HepG2 (cell line): ENCODE measurements around the gene EMC8. TPM values are rescaled to one million over a fixed set of nuclear protein-coding genes. Genes with fewer than 3 reads are reported as not detected.
A peak's percentile ranks its signal among the peaks of the same experiment; 100 is the strongest.

Experiments used
- ATAC-seq: fragments of 200-7000 bp; cut with Tn5 transposase; 3 replicates; pipeline ENCODE4 v1.9.1; 2020; ENCODE audit warnings: mild to moderate bottlenecking, moderate library complexity
- BruUV-seq: library from RNA; stranded (reverse); fragments of 400-500 nt; replicated peaks from 2 replicates; lab custom pipeline; 2021; lab: Mats Ljungman, UMichigan
- CTCF ChIA-PET: fragments of 300-600 bp; formaldehyde crosslinking; extraction: SDS; loops from one replicate; lab custom pipeline; 2021; ENCODE audit warnings: low total read pairs, inconsistent platforms, low intra/inter-chr PET ratio; lab: Yijun Ruan, JAX
- POLR2A ChIA-PET: fragments of 350-600 bp; sonication (Branson Sonifier 250); formaldehyde crosslinking; loops from one replicate; lab custom pipeline; 2020; ENCODE audit warnings: antibody characterized with exemption, inconsistent platforms; lab: Yijun Ruan, JAX
- DNase-seq: peaks from one replicate; pipeline ENCODE4 v3.0.0-alpha.2; 2015; ENCODE audit warnings: low spot score
- FAIRE-seq: peaks from 3 replicates; lab custom pipeline; 2011; peaks lifted over from hg19 to GRCh38; lab: Jason Lieb, UNC
- H2AFZ ChIP-seq: one replicate; pipeline ENCODE4 v1.6.1; 2011; ENCODE audit warnings: low read length, inconsistent platforms
- H3K27ac ChIP-seq: fragments of 300-600 bp; 3 replicates; pipeline ENCODE4 v1.8.0; 2011; ENCODE audit warnings: mixed run types, mild to moderate bottlenecking, mixed read lengths, low read length, inconsistent platforms; ENCODE audit not compliant: insufficient read depth; ENCODE audit errors: extremely low read length
- H3K27me3 ChIP-seq, 2 experiments: fragments of 200-600 bp in 1 of 2; 2 replicates in 1 of 2; 3 replicates in 1 of 2; pipeline versions ENCODE4 v1.6.0 to v1.8.0; 2011; ENCODE audit warnings: low read length in 2 of 2, mild to moderate bottlenecking in 2 of 2, moderate library complexity in 2 of 2, inconsistent platforms in 1 of 2; ENCODE audit not compliant: insufficient read depth in 2 of 2, control insufficient read depth in 1 of 2
- H3K36me3 ChIP-seq, 2 experiments: fragments of 200-600 bp in 1 of 2; replicated peaks in 1 of 2; 2 replicates in 1 of 2; 3 replicates in 1 of 2; pipeline versions ENCODE4 v1.5.1 to v1.8.0; 2011; ENCODE audit warnings: low read length in 2 of 2, inconsistent platforms in 1 of 2; ENCODE audit not compliant: insufficient read depth in 2 of 2, control insufficient read depth in 1 of 2
- H3K4me1 ChIP-seq: 2 replicates; pipeline ENCODE4 v1.5.1; 2012; ENCODE audit warnings: low read length, inconsistent platforms; ENCODE audit not compliant: insufficient read depth
- H3K4me2 ChIP-seq: 2 replicates; pipeline ENCODE4 v1.6.0; 2011; ENCODE audit warnings: low read depth, low read length, inconsistent platforms
- H3K4me3 ChIP-seq, 3 experiments: fragments of 200-600 bp in 1 of 3; sonication (generic), shearing (Covaris generic) in 1 of 3; replicated peaks in 1 of 3; 2 replicates each; pipeline ENCODE4 v1.5.1; 2011 to 2016; ENCODE audit warnings: low read length in 3 of 3, inconsistent platforms in 2 of 3, low read depth in 2 of 3, mild to moderate bottlenecking in 2 of 3, control low read depth in 1 of 3, mixed read lengths in 1 of 3; ENCODE audit not compliant: insufficient read depth in 1 of 3
- H3K79me2 ChIP-seq: one replicate; pipeline ENCODE4 v1.6.1; 2011; ENCODE audit warnings: low read length, inconsistent platforms; ENCODE audit not compliant: insufficient read depth
- H3K9ac ChIP-seq: 2 replicates; pipeline ENCODE4 v1.6.0; 2011; ENCODE audit warnings: mild to moderate bottlenecking, low read depth, low read length, inconsistent platforms; ENCODE audit not compliant: insufficient read depth
- H3K9me3 ChIP-seq: 2 replicates; pipeline ENCODE4 v1.5.1; 2012; ENCODE audit warnings: mild to moderate bottlenecking, low read length
- H4K20me1 ChIP-seq: 2 replicates; pipeline ENCODE4 v1.6.0; 2011; ENCODE audit warnings: inconsistent platforms, mild to moderate bottlenecking, low read length, moderate library complexity; ENCODE audit not compliant: insufficient read depth
- EZH2 ChIP-seq: conservative IDR thresholded peaks from 2 replicates; pipeline ENCODE4 v1.6.1; 2012; ENCODE audit warnings: mild to moderate bottlenecking, low read depth, low read length, moderate library complexity
- HNRNPLL ChIP-seq: fragments of 200-400 bp; formaldehyde crosslinking; IDR thresholded peaks from 2 replicates; pipeline ENCODE4 v1.6.1; 2017; ENCODE audit warnings: mild to moderate bottlenecking, low read depth, low read length; ENCODE audit not compliant: poor library complexity, severe bottlenecking
- PCBP1 ChIP-seq: fragments of 200-400 bp; formaldehyde crosslinking; IDR thresholded peaks from 2 replicates; pipeline ENCODE4 v1.6.1; 2017; ENCODE audit warnings: mild to moderate bottlenecking, low read depth, low read length, borderline replicate concordance
- RFX1 ChIP-seq: fragments of 450-650 bp; IDR thresholded peaks from 2 replicates; pipeline ENCODE4 v1.6.1; 2017
- RFX3 ChIP-seq: IDR thresholded peaks from 2 replicates; pipeline ENCODE4 v1.6.1; 2016; ENCODE audit warnings: missing biosample characterization, missing genetic modification reagents
- THYN1 ChIP-seq: sonication (generic); formaldehyde crosslinking; IDR thresholded peaks from 2 replicates; pipeline ENCODE4 v1.8.1; 2023; ENCODE audit warnings: low read depth, mild to moderate bottlenecking, moderate library complexity, missing genetic modification reagents, borderline replicate concordance
- ZNF30 ChIP-seq: sonication (generic); formaldehyde crosslinking; IDR thresholded peaks from 2 replicates; pipeline ENCODE4 v1.5.0; 2020; ENCODE audit warnings: mild to moderate bottlenecking, missing genetic modification reagents
- ZNF777 ChIP-seq: sonication (generic); formaldehyde crosslinking; IDR thresholded peaks from 2 replicates; pipeline ENCODE4 v1.4.0; 2020; ENCODE audit warnings: missing genetic modification reagents
- WGBS: methylation state at CpG from one replicate; pipeline ENCODE4 v1.1.6; 2017; ENCODE audit warnings: low lambda C conversion rate; 5-methylcytosine and 5-hydroxymethylcytosine counted together
- in situ Hi-C: cut with HindIII; loops from 2 replicates; pipeline ENCODE4 v1.10.0; 2017; ENCODE audit warnings: low pct_unique_long_range_greater_than_20kb; ENCODE audit not compliant: extremely low pct_ligation_motif_present
- intact Hi-C: fragments of 100-400 bp; cut with micrococcal nuclease; formaldehyde crosslinking; loops from one replicate; pipeline ENCODE4 v1.10.0; 2022; ENCODE audit not compliant: unreplicated experiment
- polyA plus RNA-seq, 8 experiments: library from polyadenylated mRNA; depleted of rRNA in 3 of 8; stranded (reverse) in 7 of 8; unstranded in 1 of 8; fragments of >200 nt; fragmentation: Illumina TruSeq in 4 of 8; extraction: Trizol in 4 of 8; gene quantifications; 2 replicates each; pipeline versions ENCODE4 v1.2.1 to v1.2.3, GENCODE V29; 2011 to 2016; ENCODE audit warnings: low read depth in 4 of 8, missing spikeins in 1 of 8, mixed read lengths in 1 of 8; ENCODE audit not compliant: insufficient read depth in 1 of 8
- total RNA-seq, 5 experiments: library from RNA; depleted of rRNA; stranded (reverse); fragments of >200 nt; fragmentation: Illumina TruSeq; extraction: Trizol; gene quantifications; 2 replicates each; pipeline ENCODE4 v1.2.3, GENCODE V29; 2016; ENCODE audit warnings: low read depth in 1 of 5
- TF ChIP-seq, protein P1 (sequence below): fragments of 450-650 bp; IDR thresholded peaks from 2 replicates; pipeline ENCODE4 v1.6.1; 2017; ENCODE audit warnings: mild to moderate bottlenecking
- TF ChIP-seq, protein P2 (sequence below): sonication (generic); formaldehyde crosslinking; IDR thresholded peaks from 2 replicates; pipeline ENCODE4 v1.4.0; 2020; ENCODE audit warnings: missing genetic modification reagents, mild to moderate bottlenecking, borderline replicate concordance
- TF ChIP-seq, protein P3 (sequence below): sonication (generic); formaldehyde crosslinking; IDR thresholded peaks from 2 replicates; pipeline ENCODE4 v1.9.0; 2022; ENCODE audit warnings: missing genetic modification reagents, mild to moderate bottlenecking, borderline replicate concordance
- TF ChIP-seq, protein P4 (sequence below): sonication (generic); formaldehyde crosslinking; conservative IDR thresholded peaks from 2 replicates; pipeline ENCODE4 v1.4.0; 2020; ENCODE audit warnings: mild to moderate bottlenecking, missing genetic modification reagents, moderate library complexity

The EMC8 gene
- total and polyA plus RNA-seq, 2 of the 13 experiments (the other 11 are each of a cell fraction or from before 2014, with no cell fraction given): 55.0 to 76.0 TPM

DNA sequence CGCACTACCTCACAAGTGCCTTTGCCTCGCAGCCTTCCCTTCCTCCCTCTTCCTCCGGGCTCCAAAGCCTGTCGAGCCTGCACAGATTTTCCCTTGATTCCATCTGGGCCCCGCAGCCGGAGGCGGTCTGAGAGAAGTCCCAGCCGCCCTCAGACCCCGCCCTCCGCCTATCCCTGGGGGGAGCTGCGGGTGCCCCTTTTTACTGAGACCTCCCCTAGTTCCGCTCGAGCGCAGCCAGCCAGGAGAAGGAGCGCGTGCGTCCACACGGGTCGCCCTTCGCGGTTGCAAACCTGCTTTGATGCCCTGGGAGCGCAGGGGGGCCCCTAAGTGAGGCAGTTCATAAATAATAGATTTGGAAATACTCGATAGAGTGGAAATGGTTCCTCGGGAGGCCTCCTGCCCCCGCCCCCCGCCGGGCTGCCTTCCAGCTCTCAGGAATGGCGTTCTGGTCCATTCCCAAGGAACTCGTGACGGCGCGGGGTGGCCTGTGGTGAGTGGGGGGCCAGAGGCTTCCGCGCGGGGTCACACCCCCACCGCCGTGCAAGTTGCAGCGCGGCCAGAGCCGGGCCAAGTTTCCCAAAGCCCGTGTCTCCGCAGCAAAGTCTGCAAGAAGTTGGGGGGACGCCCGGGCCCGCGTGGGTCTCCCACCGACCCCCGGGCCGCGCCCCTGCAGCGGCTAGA, 49.1 kb downstream of the EMC8 start:
- no peaks in the 10 kb centered on the region for H3K79me2 ChIP-seq
- CTCF ChIA-PET: no interaction called here
- TF ChIP-seq ZNF30 (CRISPR knock-in tag): no peak
- no peak for TF ChIP-seq RFX1
- peak; percentile 82 for TF ChIP-seq EZH2
- peak; percentile 9 for TF ChIP-seq HNRNPLL
- TF ChIP-seq THYN1 (CRISPR knock-in tag): no peak
- TF ChIP-seq, protein P1, sequence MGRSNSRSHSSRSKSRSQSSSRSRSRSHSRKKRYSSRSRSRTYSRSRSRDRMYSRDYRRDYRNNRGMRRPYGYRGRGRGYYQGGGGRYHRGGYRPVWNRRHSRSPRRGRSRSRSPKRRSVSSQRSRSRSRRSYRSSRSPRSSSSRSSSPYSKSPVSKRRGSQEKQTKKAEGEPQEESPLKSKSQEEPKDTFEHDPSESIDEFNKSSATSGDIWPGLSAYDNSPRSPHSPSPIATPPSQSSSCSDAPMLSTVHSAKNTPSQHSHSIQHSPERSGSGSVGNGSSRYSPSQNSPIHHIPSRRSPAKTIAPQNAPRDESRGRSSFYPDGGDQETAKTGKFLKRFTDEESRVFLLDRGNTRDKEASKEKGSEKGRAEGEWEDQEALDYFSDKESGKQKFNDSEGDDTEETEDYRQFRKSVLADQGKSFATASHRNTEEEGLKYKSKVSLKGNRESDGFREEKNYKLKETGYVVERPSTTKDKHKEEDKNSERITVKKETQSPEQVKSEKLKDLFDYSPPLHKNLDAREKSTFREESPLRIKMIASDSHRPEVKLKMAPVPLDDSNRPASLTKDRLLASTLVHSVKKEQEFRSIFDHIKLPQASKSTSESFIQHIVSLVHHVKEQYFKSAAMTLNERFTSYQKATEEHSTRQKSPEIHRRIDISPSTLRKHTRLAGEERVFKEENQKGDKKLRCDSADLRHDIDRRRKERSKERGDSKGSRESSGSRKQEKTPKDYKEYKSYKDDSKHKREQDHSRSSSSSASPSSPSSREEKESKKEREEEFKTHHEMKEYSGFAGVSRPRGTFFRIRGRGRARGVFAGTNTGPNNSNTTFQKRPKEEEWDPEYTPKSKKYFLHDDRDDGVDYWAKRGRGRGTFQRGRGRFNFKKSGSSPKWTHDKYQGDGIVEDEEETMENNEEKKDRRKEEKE: no peak
- TF ChIP-seq, protein P2, sequence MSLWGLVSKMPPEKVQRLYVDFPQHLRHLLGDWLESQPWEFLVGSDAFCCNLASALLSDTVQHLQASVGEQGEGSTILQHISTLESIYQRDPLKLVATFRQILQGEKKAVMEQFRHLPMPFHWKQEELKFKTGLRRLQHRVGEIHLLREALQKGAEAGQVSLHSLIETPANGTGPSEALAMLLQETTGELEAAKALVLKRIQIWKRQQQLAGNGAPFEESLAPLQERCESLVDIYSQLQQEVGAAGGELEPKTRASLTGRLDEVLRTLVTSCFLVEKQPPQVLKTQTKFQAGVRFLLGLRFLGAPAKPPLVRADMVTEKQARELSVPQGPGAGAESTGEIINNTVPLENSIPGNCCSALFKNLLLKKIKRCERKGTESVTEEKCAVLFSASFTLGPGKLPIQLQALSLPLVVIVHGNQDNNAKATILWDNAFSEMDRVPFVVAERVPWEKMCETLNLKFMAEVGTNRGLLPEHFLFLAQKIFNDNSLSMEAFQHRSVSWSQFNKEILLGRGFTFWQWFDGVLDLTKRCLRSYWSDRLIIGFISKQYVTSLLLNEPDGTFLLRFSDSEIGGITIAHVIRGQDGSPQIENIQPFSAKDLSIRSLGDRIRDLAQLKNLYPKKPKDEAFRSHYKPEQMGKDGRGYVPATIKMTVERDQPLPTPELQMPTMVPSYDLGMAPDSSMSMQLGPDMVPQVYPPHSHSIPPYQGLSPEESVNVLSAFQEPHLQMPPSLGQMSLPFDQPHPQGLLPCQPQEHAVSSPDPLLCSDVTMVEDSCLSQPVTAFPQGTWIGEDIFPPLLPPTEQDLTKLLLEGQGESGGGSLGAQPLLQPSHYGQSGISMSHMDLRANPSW: no peak
- TF ChIP-seq, protein P3, sequence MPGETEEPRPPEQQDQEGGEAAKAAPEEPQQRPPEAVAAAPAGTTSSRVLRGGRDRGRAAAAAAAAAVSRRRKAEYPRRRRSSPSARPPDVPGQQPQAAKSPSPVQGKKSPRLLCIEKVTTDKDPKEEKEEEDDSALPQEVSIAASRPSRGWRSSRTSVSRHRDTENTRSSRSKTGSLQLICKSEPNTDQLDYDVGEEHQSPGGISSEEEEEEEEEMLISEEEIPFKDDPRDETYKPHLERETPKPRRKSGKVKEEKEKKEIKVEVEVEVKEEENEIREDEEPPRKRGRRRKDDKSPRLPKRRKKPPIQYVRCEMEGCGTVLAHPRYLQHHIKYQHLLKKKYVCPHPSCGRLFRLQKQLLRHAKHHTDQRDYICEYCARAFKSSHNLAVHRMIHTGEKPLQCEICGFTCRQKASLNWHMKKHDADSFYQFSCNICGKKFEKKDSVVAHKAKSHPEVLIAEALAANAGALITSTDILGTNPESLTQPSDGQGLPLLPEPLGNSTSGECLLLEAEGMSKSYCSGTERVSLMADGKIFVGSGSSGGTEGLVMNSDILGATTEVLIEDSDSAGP (CRISPR knock-in tag): 0 out of 2 replicates have a peak, but pooled peaks have one; percentile 10
- no peak for TF ChIP-seq PCBP1
- peak; percentile 47; the same call in 1 of the 2 replicates for TF ChIP-seq ZNF777 (CRISPR knock-in tag)
- TF ChIP-seq RFX3 (CRISPR knock-in tag): no peak
- TF ChIP-seq, protein P4, sequence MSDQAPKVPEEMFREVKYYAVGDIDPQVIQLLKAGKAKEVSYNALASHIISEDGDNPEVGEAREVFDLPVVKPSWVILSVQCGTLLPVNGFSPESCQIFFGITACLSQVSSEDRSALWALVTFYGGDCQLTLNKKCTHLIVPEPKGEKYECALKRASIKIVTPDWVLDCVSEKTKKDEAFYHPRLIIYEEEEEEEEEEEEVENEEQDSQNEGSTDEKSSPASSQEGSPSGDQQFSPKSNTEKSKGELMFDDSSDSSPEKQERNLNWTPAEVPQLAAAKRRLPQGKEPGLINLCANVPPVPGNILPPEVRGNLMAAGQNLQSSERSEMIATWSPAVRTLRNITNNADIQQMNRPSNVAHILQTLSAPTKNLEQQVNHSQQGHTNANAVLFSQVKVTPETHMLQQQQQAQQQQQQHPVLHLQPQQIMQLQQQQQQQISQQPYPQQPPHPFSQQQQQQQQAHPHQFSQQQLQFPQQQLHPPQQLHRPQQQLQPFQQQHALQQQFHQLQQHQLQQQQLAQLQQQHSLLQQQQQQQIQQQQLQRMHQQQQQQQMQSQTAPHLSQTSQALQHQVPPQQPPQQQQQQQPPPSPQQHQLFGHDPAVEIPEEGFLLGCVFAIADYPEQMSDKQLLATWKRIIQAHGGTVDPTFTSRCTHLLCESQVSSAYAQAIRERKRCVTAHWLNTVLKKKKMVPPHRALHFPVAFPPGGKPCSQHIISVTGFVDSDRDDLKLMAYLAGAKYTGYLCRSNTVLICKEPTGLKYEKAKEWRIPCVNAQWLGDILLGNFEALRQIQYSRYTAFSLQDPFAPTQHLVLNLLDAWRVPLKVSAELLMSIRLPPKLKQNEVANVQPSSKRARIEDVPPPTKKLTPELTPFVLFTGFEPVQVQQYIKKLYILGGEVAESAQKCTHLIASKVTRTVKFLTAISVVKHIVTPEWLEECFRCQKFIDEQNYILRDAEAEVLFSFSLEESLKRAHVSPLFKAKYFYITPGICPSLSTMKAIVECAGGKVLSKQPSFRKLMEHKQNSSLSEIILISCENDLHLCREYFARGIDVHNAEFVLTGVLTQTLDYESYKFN: no peak

More for the DNA sequence above, 49.1 kb downstream of the EMC8 start:
- 37% methylated on average over 29 of the region's 51 CpGs for WGBS
- Histone ChIP-seq H3K9me3 (no peaks in the 10 kb centered on the region), H4K20me1 (peaks cover 8% of the 10 kb centered on the region; the same call in 1 of the 2 replicates), H3K4me3 (peak overlapping the region; percentile 38 to 64 (median 49); a peak in 4 of 6 replicates), H2AFZ (no peak overlapping the region), H3K27me3 (peaks cover 30 to 61% of the 10 kb centered on the region in 2 experiments), H3K36me3 (no peaks in the 10 kb centered on the region), H3K9ac (no peak overlapping the region), H3K4me1 (0 out of 2 replicates have a peak, but pooled peaks cover 22% of the 10 kb centered on the region), H3K27ac (no peak overlapping the region), H3K4me2 (peak overlapping the region; percentile 72)
- intact Hi-C loops (no loop called here), in situ Hi-C loops (no loop called here)
- no peak for DNase-seq
- ATAC-seq: no peak
- no peak for FAIRE-seq
- no TSS peak for BruUV-seq
- POLR2A ChIA-PET: no interaction called here
